GM23338 (cell line): ENCODE measurements around the gene CPLX3. TPM values are rescaled to one million over a fixed set of nuclear protein-coding genes. Genes with fewer than 3 reads are reported as not detected.

ENCODE experiments used
- ATAC-seq: fragments of 200-7000 bp; cut with Tn5 transposase; 3 replicates; pipeline ENCODE4 v1.9.1; 2020
- DNase-seq: peaks from one replicate; pipeline ENCODE4 v3.0.0-alpha.2; 2015; ENCODE audit warnings: low spot score
- H2AFZ ChIP-seq: fragments of 200-600 bp; sonication (generic); 2 replicates; pipeline ENCODE4 v1.8.0; 2016; ENCODE audit warnings: antibody characterized with exemption, mild to moderate bottlenecking, moderate library complexity
- H3F3A ChIP-seq: fragments of 200-600 bp; sonication (generic); replicated peaks from 2 replicates; pipeline ENCODE4 v1.8.0; 2017; ENCODE audit warnings: antibody characterized with exemption, mixed run types, low read depth
- H3K27ac ChIP-seq: fragments of 200-600 bp; sonication (generic); 2 replicates; pipeline ENCODE4 v1.6.1; 2016; ENCODE audit warnings: low read depth
- H3K27me3 ChIP-seq: fragments of 200-600 bp; sonication (generic); 2 replicates; pipeline ENCODE4 v1.8.0; 2016; ENCODE audit warnings: mild to moderate bottlenecking, mixed run types, moderate library complexity; ENCODE audit not compliant: insufficient read depth
- H3K36me3 ChIP-seq: fragments of 200-600 bp; sonication (generic); 2 replicates; pipeline ENCODE4 v1.8.0; 2016; ENCODE audit warnings: mild to moderate bottlenecking; ENCODE audit not compliant: insufficient read depth
- H3K4me1 ChIP-seq: fragments of 200-600 bp; sonication (generic); 2 replicates; pipeline ENCODE4 v1.8.0; 2016; ENCODE audit warnings: mild to moderate bottlenecking, moderate library complexity; ENCODE audit not compliant: insufficient read depth
- H3K4me2 ChIP-seq: fragments of 200-600 bp; sonication (generic); 2 replicates; pipeline ENCODE4 v1.7.1; 2017; ENCODE audit warnings: mixed run types
- H3K4me3 ChIP-seq: fragments of 200-600 bp; sonication (generic); 2 replicates; pipeline ENCODE4 v1.6.1; 2016; ENCODE audit warnings: mixed run types
- H3K79me2 ChIP-seq: fragments of 200-600 bp; sonication (generic); replicated peaks from 2 replicates; pipeline ENCODE4 v1.8.0; 2017; ENCODE audit warnings: mild to moderate bottlenecking; ENCODE audit not compliant: insufficient read depth
- H3K9me2 ChIP-seq: fragments of 200-600 bp; sonication (generic); 2 replicates; pipeline ENCODE4 v1.8.0; 2017; ENCODE audit not compliant: insufficient read depth
- H4K20me1 ChIP-seq: fragments of 200-600 bp; sonication (generic); replicated peaks from 2 replicates; pipeline ENCODE4 v1.8.0; 2017; ENCODE audit warnings: mild to moderate bottlenecking; ENCODE audit not compliant: insufficient read depth
- H3K27ac Mint-ChIP-seq: 2 replicates; pipeline ENCODE4 v1.8.0; 2020; ENCODE audit warnings: inconsistent platforms, mild to moderate bottlenecking, moderate library complexity, mixed read lengths
- H3K27me3 Mint-ChIP-seq: 3 replicates; pipeline ENCODE4 v1.8.0; 2022; ENCODE audit warnings: low read depth, mild to moderate bottlenecking, moderate library complexity, mixed read lengths, inconsistent platforms; ENCODE audit not compliant: insufficient read depth, poor library complexity
- H3K36me3 Mint-ChIP-seq: 3 replicates; pipeline ENCODE4 v1.8.0; 2021; ENCODE audit warnings: low read depth, mild to moderate bottlenecking, inconsistent platforms, moderate library complexity, mixed read lengths
- H3K4me1 Mint-ChIP-seq: 3 replicates; pipeline ENCODE4 v1.8.0; 2020; ENCODE audit warnings: mild to moderate bottlenecking, inconsistent platforms, mixed read lengths
- H3K4me3 Mint-ChIP-seq: 3 replicates; pipeline ENCODE4 v1.8.0; 2021; ENCODE audit warnings: moderate library complexity, mild to moderate bottlenecking, inconsistent platforms, mixed read lengths
- H3K9me3 Mint-ChIP-seq: 3 replicates; pipeline ENCODE4 v1.8.0; 2020; ENCODE audit warnings: moderate library complexity, mild to moderate bottlenecking, inconsistent platforms, mixed read lengths
- CREB1 ChIP-seq: fragments of 250-450 bp; sonication (Bioruptor Pico); IDR thresholded peaks from 2 replicates; pipeline ENCODE4 v1.5.0; 2020; ENCODE audit warnings: low read depth, mild to moderate bottlenecking, moderate library complexity
- ETS1 ChIP-seq: IDR thresholded peaks from 2 replicates; pipeline ENCODE4 v1.6.1; 2016; ENCODE audit warnings: antibody characterized with exemption
- EZH2 ChIP-seq: fragments of 200-600 bp; sonication (generic); IDR thresholded peaks from one replicate; pipeline ENCODE4 v1.8.0; 2017; ENCODE audit warnings: antibody characterized with exemption, mild to moderate bottlenecking, low read depth; ENCODE audit not compliant: unreplicated experiment
- EZH2phosphoT487 ChIP-seq: fragments of 200-600 bp; sonication (generic); IDR thresholded peaks from one replicate; pipeline ENCODE4 v1.8.1; 2018; ENCODE audit warnings: antibody characterized with exemption; ENCODE audit not compliant: unreplicated experiment
- JUNB ChIP-seq: IDR thresholded peaks from one replicate; pipeline ENCODE4 v1.6.1; 2016; ENCODE audit warnings: antibody characterized with exemption; ENCODE audit not compliant: unreplicated experiment
- NANOG ChIP-seq: IDR thresholded peaks from 2 replicates; pipeline ENCODE4 v1.6.1; 2016; ENCODE audit warnings: antibody characterized with exemption, borderline replicate concordance
- POLR2AphosphoS5 ChIP-seq: IDR thresholded peaks from 2 replicates; pipeline ENCODE4 v1.6.1; 2016; ENCODE audit warnings: antibody characterized with exemption, low read depth
- STAT1 ChIP-seq: IDR thresholded peaks from one replicate; pipeline ENCODE4 v1.6.1; 2016; ENCODE audit warnings: antibody characterized with exemption; ENCODE audit not compliant: unreplicated experiment
- ZNF114 ChIP-seq: fragments of 250-450 bp; sonication (Bioruptor Pico); IDR thresholded peaks from 2 replicates; pipeline ENCODE4 v1.5.0; 2020; ENCODE audit warnings: mild to moderate bottlenecking, moderate library complexity
- ZNF331 ChIP-seq: fragments of 250-450 bp; sonication (Bioruptor Pico); IDR thresholded peaks from 2 replicates; pipeline ENCODE4 v1.5.0; 2020; ENCODE audit warnings: low read depth, mild to moderate bottlenecking, moderate library complexity
- polyA plus RNA-seq: library from polyadenylated mRNA; unstranded; fragments of >200 nt; fragmentation: Nextera tagmentation; extraction: Ambion mirVana; gene quantifications from 2 replicates; pipeline ENCODE4 v1.2.1, GENCODE V29; 2016
- total RNA-seq: library from RNA; depleted of rRNA; stranded (reverse); fragments of >200 nt; shearing (Covaris generic); gene quantifications from 2 replicates; pipeline ENCODE4 v1.2.3, GENCODE V29; 2014

Gene CPLX3
- total and polyA plus RNA-seq, 2 experiments from 2014 or later: 0.66 TPM; not detected in 1

DNA sequence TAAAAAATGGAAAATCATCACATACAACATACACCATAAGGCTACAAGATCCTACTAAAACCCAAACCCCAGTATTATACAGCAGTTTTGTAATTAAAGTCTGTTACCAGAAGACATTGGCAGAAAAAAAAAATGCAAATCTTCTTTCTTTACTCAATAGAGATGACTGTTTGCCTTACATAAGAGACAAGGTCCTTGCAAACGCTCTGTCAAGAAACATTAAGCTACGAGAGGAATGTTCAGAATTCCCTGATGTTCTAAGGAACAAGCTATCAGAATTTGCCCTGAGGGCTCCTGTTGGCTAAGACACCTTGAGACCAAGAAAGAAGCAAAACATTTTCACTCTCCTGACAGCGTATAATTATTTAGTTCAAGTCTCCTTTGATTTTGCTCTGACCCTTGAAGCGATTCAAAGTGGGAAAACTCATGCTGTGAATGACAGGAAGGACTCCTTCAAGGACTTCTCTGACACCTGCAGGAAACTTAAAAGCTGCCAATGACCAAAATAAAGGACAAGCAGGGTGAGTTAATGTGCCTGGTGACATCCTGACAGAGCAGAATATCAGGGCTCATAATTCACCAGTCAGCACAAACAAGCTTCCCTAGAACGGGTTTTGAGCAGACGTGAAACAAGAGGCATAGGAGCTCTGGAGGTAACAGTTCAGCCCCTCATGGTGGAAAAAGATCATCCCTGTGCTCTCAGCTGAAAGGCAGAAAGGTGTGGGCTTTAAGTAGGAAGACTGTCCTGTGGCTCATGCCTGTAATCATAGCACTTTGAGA is 44.2 kb downstream of the CPLX3 start:
- Histone ChIP-seq H3K9me2 (no peaks in the 10 kb centered on the region), H3K27ac (no peak overlapping the region), H2AFZ (no peak overlapping the region), H3K4me1 (no peaks in the 10 kb centered on the region), H3K36me3 (no peaks in the 10 kb centered on the region), H3K79me2 (peaks cover 54% of the 10 kb centered on the region), H3K27me3 (no peaks in the 10 kb centered on the region), H3F3A (0 out of 2 replicates have a peak, but pooled peaks cover 8% of the 10 kb centered on the region), H4K20me1 (peaks cover 34% of the 10 kb centered on the region), H3K4me3 (no peak overlapping the region), H3K4me2 (no peak overlapping the region)
- no peak for TF ChIP-seq POLR2AphosphoS5
- TF ChIP-seq STAT1: no peak
- Mint-ChIP-seq H3K9me3 (no peaks in the 10 kb centered on the region), H3K4me3 (peak overlapping the region; percentile 45; the same call in 2 of the 3 replicates), H3K36me3 (peaks cover 19% of the 10 kb centered on the region; the same call in 2 of the 3 replicates), H3K27ac (peak overlapping the region; percentile 23; the same call in 1 of the 2 replicates), H3K4me1 (peaks cover 25% of the 10 kb centered on the region), H3K27me3 (peaks cover 17% of the 10 kb centered on the region)
- DNase-seq (no peak), ATAC-seq (no peak)

DNA sequence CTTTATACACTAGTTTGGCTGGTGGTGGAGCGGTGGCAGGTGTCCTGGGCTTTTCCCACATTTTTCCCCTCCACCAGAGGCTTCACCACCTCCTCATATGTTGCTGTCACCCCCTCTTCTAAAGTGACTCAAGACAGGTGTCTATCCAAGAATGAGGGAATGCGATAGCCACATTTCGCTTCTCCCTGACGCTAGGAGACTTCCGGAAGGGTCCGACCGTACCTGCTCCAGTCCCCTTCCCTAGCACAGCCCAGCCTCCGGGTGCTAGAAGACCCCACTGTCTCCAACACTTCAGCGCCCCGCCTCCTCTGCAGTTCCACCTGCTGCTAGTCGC is 46.2 kb downstream of the CPLX3 start:
- H3K4me1 Mint-ChIP-seq: peaks cover 18% of the 10 kb centered on the region
- Histone ChIP-seq H3K27ac (no peak overlapping the region), H3K36me3 (no peaks in the 10 kb centered on the region), H3K4me3 (peak overlapping the region; percentile 83), H3K27me3 (no peaks in the 10 kb centered on the region), H3K9me2 (no peaks in the 10 kb centered on the region), H2AFZ (no peak overlapping the region), H3F3A (0 out of 2 replicates have a peak, but pooled peaks cover 8% of the 10 kb centered on the region), H3K4me1 (no peaks in the 10 kb centered on the region), H4K20me1 (peaks cover 20% of the 10 kb centered on the region), H3K4me2 (peak overlapping the region; percentile 81), H3K79me2 (peaks cover 49% of the 10 kb centered on the region)
- peak overlapping the region; percentile 86 for H3K4me3 Mint-ChIP-seq
- no peak for ATAC-seq
- peak overlapping the region; percentile 76 for H3K27ac Mint-ChIP-seq
- DNase-seq: no peak
- peaks cover 12% of the 10 kb centered on the region; the same call in 2 of the 3 replicates for H3K36me3 Mint-ChIP-seq
- H3K27me3 Mint-ChIP-seq: peaks cover 17% of the 10 kb centered on the region
- no peaks in the 10 kb centered on the region for H3K9me3 Mint-ChIP-seq
- TF ChIP-seq ZNF114 (CRISPR knock-in tag): no peak
- TF ChIP-seq NANOG: no peak
- no peak for TF ChIP-seq JUNB
- TF ChIP-seq ZNF331 (CRISPR knock-in tag): no peak
- no peak for TF ChIP-seq EZH2phosphoT487
- TF ChIP-seq EZH2: no peak
- TF ChIP-seq CREB1 (CRISPR knock-in tag): no peak
- TF ChIP-seq ETS1: no peak
